ENCODE data around the gene PTDSS2.

DNA sequence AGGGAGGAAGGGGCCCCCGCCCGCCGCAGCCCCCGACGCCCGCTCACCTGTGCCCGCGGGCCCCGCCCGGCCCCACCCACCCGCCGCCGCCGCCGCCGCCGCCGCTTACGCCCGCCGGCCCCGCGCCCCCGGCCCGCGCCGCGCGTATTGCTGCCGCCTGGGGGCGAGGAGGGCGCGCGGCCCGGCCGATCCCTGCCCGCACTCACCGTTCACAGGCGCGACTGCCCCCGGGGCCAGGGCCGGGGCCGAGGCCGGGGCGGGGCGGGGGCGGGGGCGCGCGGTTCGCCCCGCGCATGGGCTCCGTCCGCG, 85.1 kb downstream of the PTDSS2 start:
- TF ChIP-seq CTCF (conservative IDR thresholded peaks at IDR 0.05; ENCODE audit: low read depth, low read length) (no peak), EZH2 (IDR thresholded peaks at IDR 0.05; ENCODE audit: borderline replicate concordance, low read depth, low read length, poor library complexity, severe bottlenecking) (no peak)

Measured in A673 (cell line).